Stomach (tissue), 4 donors: ENCODE measurements around the gene OAF.

Experiments
- POLR2A ChIP-seq, 4 donors: fragments of 450-650 bp; IDR thresholded peaks; one replicate each; pipeline ENCODE4 v1.6.1; 2016; ENCODE audit warnings: antibody characterized with exemption in 4 of 4, control low read depth in 2 of 4, mild to moderate bottlenecking in 1 of 4, moderate library complexity in 1 of 4
- TF ChIP-seq, protein P1 (sequence below), 7 experiments: fragments of 450-650 bp in 4 of 7; fragments of 200-600 bp in 3 of 7; sonication (generic) in 3 of 7; IDR thresholded peaks; one replicate each; pipeline ENCODE4 v1.5.1; 2016 to 2019; ENCODE audit warnings: antibody characterized with exemption in 7 of 7, control low read depth in 2 of 7, mild to moderate bottlenecking in 1 of 7

DNA sequence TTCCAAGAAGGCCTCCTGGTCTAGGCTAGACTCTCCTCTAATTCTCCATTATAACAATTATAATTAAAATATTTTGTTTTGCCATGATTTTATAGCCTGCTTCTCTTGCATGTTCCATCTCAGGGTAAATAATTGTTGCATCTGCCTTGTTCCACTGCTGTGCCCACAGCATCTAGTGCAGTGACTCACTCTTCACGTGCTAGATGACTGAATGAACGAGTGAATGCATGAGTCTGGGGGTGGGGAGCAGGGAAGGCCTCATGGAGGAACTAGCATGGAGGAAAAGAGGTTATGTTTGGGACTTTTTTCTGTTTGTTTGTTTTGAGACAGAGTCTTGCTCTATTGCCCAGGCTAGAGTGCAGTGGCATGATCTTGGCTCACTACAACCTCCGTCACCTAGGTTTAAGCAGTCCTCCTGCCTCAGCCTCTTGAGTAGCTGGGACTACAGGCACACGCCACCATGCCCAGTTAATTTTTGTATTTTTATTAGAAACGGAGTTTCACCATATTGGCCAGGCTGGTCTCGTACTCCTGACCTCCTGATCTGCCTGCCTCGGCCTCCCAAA lies 5.2 kb upstream of the OAF start:
- TF ChIP-seq, protein P1, sequence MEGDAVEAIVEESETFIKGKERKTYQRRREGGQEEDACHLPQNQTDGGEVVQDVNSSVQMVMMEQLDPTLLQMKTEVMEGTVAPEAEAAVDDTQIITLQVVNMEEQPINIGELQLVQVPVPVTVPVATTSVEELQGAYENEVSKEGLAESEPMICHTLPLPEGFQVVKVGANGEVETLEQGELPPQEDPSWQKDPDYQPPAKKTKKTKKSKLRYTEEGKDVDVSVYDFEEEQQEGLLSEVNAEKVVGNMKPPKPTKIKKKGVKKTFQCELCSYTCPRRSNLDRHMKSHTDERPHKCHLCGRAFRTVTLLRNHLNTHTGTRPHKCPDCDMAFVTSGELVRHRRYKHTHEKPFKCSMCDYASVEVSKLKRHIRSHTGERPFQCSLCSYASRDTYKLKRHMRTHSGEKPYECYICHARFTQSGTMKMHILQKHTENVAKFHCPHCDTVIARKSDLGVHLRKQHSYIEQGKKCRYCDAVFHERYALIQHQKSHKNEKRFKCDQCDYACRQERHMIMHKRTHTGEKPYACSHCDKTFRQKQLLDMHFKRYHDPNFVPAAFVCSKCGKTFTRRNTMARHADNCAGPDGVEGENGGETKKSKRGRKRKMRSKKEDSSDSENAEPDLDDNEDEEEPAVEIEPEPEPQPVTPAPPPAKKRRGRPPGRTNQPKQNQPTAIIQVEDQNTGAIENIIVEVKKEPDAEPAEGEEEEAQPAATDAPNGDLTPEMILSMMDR (IDR thresholded peaks at IDR 0.05), result no peak
- TF ChIP-seq POLR2A (IDR thresholded peaks at IDR 0.05), result no peak
